Activated CD4-positive, alpha-beta T cell treated with anti-CD3 and anti-CD28 coated beads, Interleukin-2, amount 50 U/mL, for 24 hours (primary cell): ENCODE measurements around the gene B3GALNT1.

Source experiments
- DNase-seq, 2 donors: peaks; one replicate each; pipeline ENCODE4 v3.0.0-alpha.2; 2020; ENCODE audit warnings: low read depth in 1 of 2, low spot score in 1 of 2

The B3GALNT1 gene

GRCh38 chr3:161104561-161105551 lies at the start of gene B3GALNT1:
TSS of gene B3GALNT1 (minus strand) at chr3:161105349. CDS start at chr3:161086754, 18,595 bp downstream.
- DNase-seq = peak in 1 of 2 donors; percentile 1

DNA sequence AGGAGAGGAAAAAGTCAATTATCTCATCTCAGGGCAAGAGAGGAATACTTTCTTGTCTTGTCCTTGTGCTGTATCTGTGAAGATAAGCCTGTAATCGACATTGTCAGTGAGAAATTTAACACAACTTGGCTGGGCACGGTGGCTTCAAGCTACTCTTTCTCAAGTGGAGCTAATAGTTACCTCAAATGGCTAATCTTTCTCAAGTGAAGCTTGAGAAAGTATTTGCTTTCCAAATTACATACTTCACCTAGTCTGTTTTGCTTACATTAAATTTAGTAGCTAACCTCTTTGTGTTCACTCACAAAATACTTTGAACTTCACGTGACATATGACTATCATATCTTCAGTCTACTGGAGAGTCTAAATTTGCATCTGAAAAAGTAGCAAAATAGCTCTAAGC lies 48.3 kb upstream of the B3GALNT1 start:
- DNase-seq = no peak

DNA sequence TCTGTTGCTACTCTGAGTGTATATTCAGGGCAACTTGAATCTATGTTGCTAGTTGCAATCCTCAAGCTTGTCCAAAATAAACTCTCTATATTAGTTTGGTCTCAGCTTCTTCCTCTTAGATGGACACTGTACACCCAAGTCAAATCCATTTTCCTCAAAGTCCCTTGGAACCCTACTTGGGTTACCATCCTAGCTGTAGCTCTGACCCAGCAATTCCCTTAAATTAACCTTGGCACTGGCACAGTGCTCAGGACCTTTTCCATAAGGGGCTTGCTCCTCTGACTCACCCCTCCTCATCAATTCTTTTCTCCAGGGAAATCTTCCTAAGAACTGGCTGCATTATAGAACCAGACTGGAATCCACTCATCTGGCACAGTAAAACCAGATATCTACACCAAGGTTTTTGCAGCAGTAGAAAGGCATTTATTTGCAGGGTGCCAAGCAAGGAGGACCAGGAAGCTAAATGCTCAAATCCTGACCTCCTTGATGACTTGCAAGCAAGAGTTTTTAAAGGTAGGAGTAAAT lies 44.9 kb upstream of the B3GALNT1 start:
- DNase-seq = no peak

GRCh38 chr3:161149529-161149928 lies 44.4 kb upstream of the B3GALNT1 start:
- DNase-seq = no peak

DNA sequence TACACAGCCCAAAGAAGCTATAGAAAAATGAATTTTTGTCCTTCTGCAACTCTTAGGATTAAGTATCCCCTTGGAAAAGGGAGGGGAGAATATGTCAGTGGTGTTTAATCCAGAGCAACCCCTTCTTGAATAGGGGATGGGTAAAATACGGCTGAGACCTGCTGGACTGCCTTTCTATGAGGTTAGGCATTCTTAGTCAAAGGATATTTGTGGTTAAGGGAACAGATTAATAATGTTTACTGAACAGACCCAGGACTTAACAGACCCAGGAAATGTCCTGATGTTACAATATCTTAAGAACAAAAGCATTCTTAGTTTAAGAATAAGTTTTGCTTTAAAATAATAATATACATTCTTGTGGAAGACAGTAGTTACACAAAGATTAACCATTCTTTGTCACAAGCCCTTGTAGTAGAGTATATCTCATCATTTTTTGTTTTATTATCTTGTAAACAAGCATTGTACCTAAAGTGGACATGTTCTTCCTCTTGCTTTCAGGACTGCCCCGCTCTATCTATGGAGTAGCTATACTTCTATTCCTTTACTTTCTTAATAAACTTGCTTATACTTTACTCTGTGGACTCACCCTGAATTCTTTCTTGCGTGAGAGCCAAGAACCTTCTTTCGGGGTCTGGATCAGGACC lies 43.8 kb upstream of the B3GALNT1 start:
- no peak for DNase-seq

GRCh38 chr3:161142486-161142885 lies 37.3 kb upstream of the B3GALNT1 start:
- no peak for DNase-seq

- no peak for DNase-seq
Observed at GRCh38 chr3:161139686-161140085, 34.5 kb upstream of the B3GALNT1 start.

DNA sequence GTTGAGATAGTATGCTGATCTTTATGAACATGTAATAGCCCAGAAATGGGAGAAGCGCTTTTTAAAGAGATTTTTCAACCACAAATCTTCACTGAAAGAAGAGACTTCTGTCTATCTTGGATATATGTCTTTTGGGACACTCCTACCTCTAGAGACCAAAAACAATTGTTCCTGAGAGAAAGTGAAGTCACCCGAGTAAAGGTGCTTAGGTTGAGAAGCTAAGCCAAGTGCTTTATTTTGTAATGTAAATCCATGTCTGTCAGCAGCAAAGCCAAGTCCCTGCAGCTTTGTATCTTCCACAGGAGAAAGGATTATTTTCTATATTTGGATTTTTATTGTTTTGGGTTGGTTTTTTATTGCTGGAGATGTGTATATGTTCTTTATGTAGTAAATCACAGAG lies 32.1 kb upstream of the B3GALNT1 start:
- no peak for DNase-seq

- DNase-seq = no peak
Observed at GRCh38 chr3:161132391-161132790, 27.2 kb upstream of the B3GALNT1 start.

DNA sequence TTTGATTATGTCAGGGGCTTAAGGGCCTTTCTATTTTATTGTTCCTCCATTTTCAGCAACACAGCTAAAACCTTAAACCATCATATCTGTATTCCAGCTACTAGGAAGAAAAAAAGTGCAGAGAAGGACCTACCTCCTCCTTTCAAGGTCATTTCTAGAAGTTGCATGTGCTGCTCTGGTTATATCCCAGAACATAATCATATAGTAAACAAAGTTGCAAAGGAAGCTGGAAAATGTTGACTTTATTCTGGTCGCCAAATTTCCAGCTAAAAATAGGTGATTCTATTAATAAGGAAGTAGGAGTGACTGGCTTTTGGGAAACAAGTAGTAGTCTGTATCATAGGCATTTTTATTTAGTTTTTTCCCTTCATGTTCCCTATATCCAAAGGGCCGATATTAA lies 21.3 kb upstream of the B3GALNT1 start:
- DNase-seq = no peak

DNA sequence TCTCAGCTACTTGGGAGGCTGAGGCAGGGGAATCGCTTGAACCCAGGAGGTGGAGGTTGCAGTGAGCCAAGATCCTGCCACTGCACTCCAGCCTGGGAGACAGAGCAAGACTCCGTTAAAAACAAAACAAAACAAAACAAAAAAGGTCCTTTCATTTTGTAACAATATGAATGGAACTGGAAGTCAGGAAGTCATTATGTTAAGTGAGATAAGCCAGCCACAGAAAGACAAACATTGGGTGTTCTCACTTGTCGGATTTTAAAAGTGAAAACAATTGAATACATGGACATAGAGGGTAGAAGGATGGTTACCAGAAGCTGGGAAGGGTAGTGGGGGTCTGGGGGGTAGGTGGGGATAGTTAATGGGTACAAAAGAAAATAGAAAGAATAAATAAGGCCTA lies 12.5 kb upstream of the B3GALNT1 start:
- DNase-seq = no peak

DNA sequence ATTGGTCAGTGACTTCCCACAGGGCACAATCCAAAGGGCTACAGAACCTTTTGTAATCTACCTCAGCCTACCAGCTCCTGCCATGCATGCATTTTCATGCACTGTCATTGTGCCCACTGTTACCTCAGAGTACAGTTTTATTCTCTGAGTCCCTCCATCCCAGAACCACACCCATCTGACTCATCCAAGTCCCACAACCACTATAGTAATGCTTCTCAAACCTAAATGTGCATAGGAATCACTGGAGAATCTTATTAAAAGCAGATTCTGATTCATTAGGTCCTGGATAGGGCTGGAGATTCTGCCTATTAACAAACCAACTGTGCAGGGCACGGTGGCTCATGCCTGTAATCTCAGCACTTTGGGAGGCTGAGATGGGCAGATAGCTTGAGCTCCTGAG lies 3.7 kb upstream of the B3GALNT1 start:
- no peak for DNase-seq

DNA sequence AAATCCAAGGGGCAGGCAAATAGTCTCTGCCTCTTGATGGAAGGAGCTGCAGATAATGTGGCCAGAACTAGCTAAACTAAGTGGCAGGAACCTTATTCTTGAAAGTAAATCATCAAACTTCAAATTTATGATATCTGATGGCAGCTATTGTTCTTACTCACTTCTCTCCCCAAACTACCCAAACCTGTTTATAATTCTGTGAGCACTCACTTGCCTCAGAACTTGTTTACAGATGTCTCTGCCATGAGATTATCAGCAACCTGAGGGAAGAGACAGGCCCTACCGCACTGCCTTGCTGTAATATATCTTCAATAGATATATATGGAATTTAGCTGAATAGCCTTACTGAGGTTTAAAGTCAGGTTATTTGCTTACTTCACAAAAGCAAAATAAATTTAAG lies 2.2 kb upstream of the B3GALNT1 start:
- DNase-seq = no peak

- DNase-seq = no peak
Observed at GRCh38 chr3:161103776-161104385, 1.3 kb downstream of the B3GALNT1 start.

DNA sequence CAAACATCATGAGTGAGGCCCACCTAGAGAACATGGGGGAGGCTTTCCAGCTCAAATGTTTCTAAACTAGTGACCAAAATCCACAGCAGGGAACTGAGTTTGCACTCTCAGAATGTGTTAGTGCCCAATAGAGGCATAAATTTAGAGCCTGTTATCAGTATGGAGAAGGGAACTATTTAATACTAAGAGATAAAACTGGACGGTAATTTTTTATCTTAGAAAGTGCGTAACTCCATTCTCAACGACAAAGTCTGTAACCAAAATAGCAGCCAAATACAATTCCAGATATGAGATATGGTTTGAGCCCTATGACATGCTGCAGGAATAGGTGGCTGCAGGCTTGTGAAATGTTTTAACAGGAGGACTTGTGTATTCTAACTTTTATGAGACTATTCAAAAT lies 3.5 kb downstream of the B3GALNT1 start:
- no peak for DNase-seq

DNA sequence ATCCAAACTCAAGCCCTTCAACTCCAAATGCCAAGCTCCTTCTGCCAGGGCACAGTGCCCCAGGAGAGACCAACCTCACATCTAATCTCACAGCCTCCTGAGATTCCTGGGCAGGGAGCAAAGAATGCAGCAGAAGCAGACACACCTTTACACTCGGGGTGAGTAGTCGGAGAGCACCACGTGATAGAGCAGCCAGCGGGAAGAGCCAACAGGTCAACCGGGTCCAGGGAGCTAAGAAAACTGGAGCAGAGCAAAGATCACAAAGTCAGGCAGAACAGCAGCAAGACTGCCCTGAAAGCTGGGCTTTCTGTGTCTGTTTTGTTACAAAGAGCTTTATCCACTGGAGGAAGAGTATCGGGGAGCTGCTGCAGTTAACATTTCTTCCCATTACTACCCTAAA lies 4.2 kb downstream of the B3GALNT1 start:
- no peak for DNase-seq

DNA sequence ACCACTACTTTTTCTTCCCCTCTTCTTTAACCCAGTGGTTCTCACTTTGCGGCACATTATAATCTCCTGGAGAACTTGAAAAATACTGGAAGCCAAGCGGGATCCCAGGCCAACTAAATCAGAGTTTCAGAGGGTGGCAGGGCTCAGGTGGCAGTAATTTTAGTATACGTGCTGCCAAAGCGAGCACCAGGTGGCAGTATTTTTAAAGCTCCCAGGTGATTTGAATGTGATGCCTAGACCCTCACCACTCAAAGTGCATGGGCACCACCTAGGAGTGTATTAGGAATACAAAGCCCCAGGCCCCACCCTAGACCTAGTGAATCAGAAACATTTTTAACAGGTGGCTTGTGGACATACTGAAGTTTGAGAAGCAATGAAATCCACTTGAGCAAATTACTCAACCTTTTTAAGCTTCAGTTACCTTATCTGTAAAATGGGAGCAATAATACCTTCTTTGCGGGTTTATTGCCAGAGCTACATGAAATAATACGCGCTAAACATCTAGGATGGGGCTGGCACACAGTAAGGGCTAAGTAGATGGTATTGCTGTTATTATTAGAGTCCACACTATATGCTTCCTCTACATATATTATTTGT lies 8.3 kb downstream of the B3GALNT1 start:
- DNase-seq = no peak

DNA sequence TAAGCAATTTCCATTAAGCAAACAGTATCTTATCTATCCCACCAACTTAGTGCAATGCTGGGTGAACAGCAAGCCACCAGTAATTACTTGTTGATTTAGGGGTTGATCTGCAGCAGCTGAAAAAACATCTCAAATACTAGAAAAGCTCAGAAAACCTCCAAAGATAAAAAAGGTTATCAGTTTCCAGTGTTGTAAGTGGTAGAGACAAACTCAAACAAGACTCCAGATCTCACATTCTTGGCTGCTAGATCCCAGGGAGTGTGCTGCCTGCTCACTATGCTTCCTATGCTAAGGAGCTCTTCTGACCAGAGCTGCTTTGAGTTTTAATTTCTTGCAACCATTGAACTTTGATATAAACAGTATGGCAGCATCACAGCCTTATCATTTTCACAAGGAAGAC lies 11.3 kb downstream of the B3GALNT1 start:
- no peak for DNase-seq

DNA sequence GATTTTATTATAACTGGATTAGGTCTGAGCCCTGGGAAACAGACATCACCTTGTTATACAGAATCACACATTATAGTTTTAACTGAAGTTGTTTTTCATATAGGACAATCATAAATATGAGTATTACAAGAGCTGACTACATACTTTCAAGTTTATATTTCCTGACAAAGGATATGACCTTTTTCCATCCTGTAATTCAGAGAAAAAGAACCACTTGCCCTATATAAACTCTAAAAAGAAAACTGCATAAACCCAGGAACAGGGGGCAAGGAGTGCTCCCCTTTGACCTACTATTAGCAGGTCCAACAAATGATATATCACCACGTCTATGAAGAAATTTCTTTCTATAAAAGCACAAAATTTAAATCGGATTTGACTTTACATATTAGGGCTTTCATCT lies 20.9 kb downstream of the B3GALNT1 start:
- no peak for DNase-seq

GRCh38 chr3:161083131-161083530 lies 22.0 kb downstream of the B3GALNT1 start:
- no peak for DNase-seq

GRCh38 chr3:161082063-161082462 lies 23.1 kb downstream of the B3GALNT1 start:
- DNase-seq = no peak
